GM13977 (cell line): ENCODE measurements around the gene OR6T1.

Experiments
- DNase-seq: peaks from one replicate; pipeline ENCODE4 v3.0.0; 2012; ENCODE audit warnings: low spot score
- CTCF ChIP-seq: IDR thresholded peaks from 2 replicates; pipeline ENCODE4 v1.5.1; 2012; ENCODE audit warnings: mild to moderate bottlenecking, control low read depth; ENCODE audit not compliant: insufficient read depth; ENCODE audit errors: extremely low read depth, missing control alignments
- in situ Hi-C: fragments of 300-500 bp; cut with MboI; formaldehyde crosslinking; loops from one replicate; pipeline ENCODE4 v1.12.0; 2022; ENCODE audit warnings: low sequenced_read_pairs, low pct_unique_long_range_greater_than_20kb, mixed read lengths, inconsistent platforms; ENCODE audit not compliant: unreplicated experiment

Gene OR6T1

GRCh38 chr11:123903932-123904331 lies 39.7 kb downstream of the OR6T1 start:
- peak; percentile 14 for DNase-seq
- in situ Hi-C loops = no loop called here
- no peak for TF ChIP-seq CTCF

GRCh38 chr11:123901867-123902266 lies 41.8 kb downstream of the OR6T1 start, which contains the start of gene OR8D4:
OR8D4 (plus strand) TSS chr11:123902167; CDS start chr11:123906432, 4,265 bp downstream.
- no peak for TF ChIP-seq CTCF
- in situ Hi-C loops = no loop called here
- DNase-seq = no peak

- in situ Hi-C loops = no loop called here
- DNase-seq = no peak
- no peak for TF ChIP-seq CTCF
These were observed 43.8 kb downstream of the OR6T1 start for GRCh38 chr11:123899792-123900191.
